Measurements from ENCODE around the gene IFNGR2. TPM values are rescaled to one million over a fixed set of nuclear protein-coding genes. Genes with fewer than 3 reads are reported as not detected.

The IFNGR2 gene, protein sequence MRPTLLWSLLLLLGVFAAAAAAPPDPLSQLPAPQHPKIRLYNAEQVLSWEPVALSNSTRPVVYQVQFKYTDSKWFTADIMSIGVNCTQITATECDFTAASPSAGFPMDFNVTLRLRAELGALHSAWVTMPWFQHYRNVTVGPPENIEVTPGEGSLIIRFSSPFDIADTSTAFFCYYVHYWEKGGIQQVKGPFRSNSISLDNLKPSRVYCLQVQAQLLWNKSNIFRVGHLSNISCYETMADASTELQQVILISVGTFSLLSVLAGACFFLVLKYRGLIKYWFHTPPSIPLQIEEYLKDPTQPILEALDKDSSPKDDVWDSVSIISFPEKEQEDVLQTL
- 38.9 and 40.5 TPM in 2 replicates for total RNA-seq
- long read RNA-seq, transcript IFNGR2-201 (7 exons, 2,221 nt): major isoform, 6 of 9 reads
- long read RNA-seq, partial matches to known transcripts: 2 of 9 reads
- long read RNA-seq, other reads (novel, unspliced or antisense): 1 of 9 reads

DNA sequence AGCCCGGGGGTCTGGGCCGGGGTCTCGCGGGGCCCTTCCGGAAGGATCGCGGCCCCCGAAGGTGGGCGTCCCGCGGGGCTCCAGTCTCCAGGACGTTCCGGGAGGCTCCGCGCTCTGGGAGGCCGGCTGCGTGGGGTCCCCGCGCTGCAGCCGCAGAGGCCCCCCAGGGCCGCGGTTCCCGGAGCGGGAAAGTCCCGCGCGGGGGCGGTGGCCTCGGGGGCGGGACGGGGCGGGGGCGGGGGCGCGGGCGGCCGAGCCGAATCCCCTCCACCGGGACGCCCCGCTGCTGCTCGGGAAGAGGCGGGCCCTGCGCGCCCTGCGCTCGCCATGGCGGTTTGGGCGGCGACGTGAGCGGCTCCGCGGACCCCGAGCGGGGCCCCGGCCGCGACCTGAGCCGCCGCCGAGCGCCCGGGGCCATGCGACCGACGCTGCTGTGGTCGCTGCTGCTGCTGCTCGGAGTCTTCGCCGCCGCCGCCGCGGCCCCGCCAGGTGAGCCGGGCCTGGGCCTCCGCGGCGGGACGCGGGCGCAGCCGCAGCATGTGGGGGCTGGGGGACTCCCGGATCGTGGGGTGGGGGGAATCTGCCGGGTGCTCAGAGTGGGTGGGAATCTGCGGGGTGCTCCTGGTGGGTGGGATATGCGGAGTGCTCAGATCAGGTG is at the start of gene IFNGR2:
Gene IFNGR2, plus strand, starts transcription at position 286 of the 658 bp plus-strand sequence. Its CDS starts 131 bp downstream, at position 417.
- peak within 1 kb of the TSS; percentile 66 for H3K27ac Mint-ChIP-seq (ENCODE audit: unreplicated experiment)
- peak within 1 kb of the TSS; percentile 89 for H3K4me3 Mint-ChIP-seq
- H3K36me3 Mint-ChIP-seq (ENCODE audit: low read depth): no peaks in the 10 kb centered on the region
- H3K4me1 Mint-ChIP-seq: peaks cover 24% of the 10 kb centered on the region
- H3K27me3 Mint-ChIP-seq (ENCODE audit: low read depth): peaks cover 3% of the 10 kb centered on the region
- H3K9me3 Mint-ChIP-seq: no peaks in the 10 kb centered on the region
- peak; percentile 18 for DNase-seq (ENCODE audit: low read depth, low spot score)
- TF ChIP-seq, protein P1, sequence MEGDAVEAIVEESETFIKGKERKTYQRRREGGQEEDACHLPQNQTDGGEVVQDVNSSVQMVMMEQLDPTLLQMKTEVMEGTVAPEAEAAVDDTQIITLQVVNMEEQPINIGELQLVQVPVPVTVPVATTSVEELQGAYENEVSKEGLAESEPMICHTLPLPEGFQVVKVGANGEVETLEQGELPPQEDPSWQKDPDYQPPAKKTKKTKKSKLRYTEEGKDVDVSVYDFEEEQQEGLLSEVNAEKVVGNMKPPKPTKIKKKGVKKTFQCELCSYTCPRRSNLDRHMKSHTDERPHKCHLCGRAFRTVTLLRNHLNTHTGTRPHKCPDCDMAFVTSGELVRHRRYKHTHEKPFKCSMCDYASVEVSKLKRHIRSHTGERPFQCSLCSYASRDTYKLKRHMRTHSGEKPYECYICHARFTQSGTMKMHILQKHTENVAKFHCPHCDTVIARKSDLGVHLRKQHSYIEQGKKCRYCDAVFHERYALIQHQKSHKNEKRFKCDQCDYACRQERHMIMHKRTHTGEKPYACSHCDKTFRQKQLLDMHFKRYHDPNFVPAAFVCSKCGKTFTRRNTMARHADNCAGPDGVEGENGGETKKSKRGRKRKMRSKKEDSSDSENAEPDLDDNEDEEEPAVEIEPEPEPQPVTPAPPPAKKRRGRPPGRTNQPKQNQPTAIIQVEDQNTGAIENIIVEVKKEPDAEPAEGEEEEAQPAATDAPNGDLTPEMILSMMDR (conservative IDR thresholded peaks at IDR 0.05): no peak

DNA sequence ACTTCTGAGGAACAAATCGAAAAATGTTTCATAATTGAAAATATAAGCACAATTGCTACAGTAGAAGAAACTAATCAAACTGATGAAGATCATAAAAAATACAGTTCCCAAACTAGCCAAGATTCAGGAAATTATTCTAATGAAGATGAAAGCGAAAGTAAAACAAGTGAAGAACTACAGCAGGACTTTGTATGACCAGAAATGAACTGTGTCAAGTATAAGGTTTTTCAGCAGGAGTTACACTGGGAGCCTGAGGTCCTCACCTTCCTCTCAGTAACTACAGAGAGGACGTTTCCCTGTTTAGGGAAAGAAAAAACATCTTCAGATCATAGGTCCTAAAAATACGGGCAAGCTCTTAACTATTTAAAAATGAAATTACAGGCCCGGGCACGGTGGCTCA is 47.9 kb upstream of the IFNGR2 start:
- H3K36me3 Mint-ChIP-seq (ENCODE audit: low read depth): peaks cover 8% of the 10 kb centered on the region
- no peak overlapping the region for H3K27ac Mint-ChIP-seq (ENCODE audit: unreplicated experiment)
- no peaks in the 10 kb centered on the region for H3K27me3 Mint-ChIP-seq (ENCODE audit: low read depth)
- H3K4me3 Mint-ChIP-seq: no peak overlapping the region
- no peaks in the 10 kb centered on the region for H3K9me3 Mint-ChIP-seq
- DNase-seq (ENCODE audit: low read depth, low spot score): no peak
- TF ChIP-seq, protein P1 (conservative IDR thresholded peaks at IDR 0.05): no peak
- no peaks in the 10 kb centered on the region for H3K4me1 Mint-ChIP-seq

DNA sequence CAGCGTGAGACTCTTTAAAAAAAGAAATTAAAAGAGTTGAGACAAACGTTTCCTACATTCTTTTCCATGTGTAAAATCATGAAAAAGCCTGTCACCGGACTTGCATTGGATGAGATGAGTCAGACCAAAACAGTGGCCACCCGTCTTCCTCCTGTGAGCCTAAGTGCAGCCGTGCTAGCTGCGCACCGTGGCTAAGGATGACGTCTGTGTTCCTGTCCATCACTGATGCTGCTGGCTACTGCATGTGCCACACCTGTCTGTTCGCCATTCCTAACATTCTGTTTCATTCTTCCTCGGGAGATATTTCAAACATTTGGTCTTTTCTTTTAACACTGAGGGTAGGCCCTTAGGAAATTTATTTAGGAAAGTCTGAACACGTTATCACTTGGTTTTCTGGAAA is 47.2 kb upstream of the IFNGR2 start:
- no peak for DNase-seq (ENCODE audit: low read depth, low spot score)
- peaks cover 8% of the 10 kb centered on the region for H3K36me3 Mint-ChIP-seq (ENCODE audit: low read depth)
- TF ChIP-seq, protein P1 (conservative IDR thresholded peaks at IDR 0.05): no peak
- no peak overlapping the region for H3K4me3 Mint-ChIP-seq
- H3K27ac Mint-ChIP-seq (ENCODE audit: unreplicated experiment): no peak overlapping the region
- peaks cover 5% of the 10 kb centered on the region for H3K4me1 Mint-ChIP-seq
- no peaks in the 10 kb centered on the region for H3K9me3 Mint-ChIP-seq
- peaks cover under 1% of the 10 kb centered on the region for H3K27me3 Mint-ChIP-seq (ENCODE audit: low read depth)

DNA sequence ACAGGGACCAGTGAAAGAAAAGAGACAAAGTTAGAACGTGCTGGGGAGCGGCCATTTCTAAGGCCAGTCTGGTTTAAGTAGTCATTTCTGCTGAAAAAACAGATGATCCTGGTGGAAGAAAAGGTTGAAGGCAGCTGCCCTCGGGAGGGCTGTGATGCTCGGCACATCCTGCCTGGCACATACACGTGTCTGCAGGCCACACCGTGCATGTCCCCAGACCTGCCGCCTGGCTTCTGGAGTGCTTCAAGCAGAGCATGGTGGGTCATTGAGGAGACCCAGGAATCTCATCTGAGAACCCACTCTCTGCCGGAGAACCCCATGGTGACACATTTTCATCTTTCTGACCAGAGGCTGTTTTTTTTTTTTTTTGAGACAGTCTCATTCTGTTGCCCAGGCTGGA is 46.0 kb upstream of the IFNGR2 start:
- Mint-ChIP-seq H3K36me3 (ENCODE audit: low read depth) (peaks cover 8% of the 10 kb centered on the region), H3K27me3 (ENCODE audit: low read depth) (peaks cover 9% of the 10 kb centered on the region)

DNA sequence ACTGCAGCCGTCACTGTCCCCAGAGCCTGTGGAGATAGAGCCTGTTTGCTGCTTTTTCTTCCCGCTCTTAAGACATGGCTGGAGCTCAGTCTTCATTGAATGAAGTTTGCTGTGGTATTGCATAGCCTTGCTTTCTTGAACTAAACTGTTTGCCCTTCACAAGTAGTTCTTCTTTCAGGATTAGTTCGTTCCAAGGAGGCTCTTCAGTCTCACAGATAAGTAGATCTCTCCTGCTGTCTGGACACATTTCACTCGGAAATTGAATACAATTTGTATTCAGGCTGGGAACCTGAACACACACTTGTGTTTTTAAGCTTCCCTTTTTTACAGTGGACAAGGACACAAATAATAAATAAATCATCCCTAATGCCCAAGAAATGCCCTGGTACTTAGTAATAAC is 43.8 kb upstream of the IFNGR2 start:
- peaks cover 8% of the 10 kb centered on the region for H3K36me3 Mint-ChIP-seq (ENCODE audit: low read depth)
- DNase-seq (ENCODE audit: low read depth, low spot score): no peak
- no peak overlapping the region for H3K27ac Mint-ChIP-seq (ENCODE audit: unreplicated experiment)
- H3K9me3 Mint-ChIP-seq: no peaks in the 10 kb centered on the region
- H3K27me3 Mint-ChIP-seq (ENCODE audit: low read depth): peaks cover 26% of the 10 kb centered on the region
- no peak overlapping the region for H3K4me3 Mint-ChIP-seq
- TF ChIP-seq, protein P1 (conservative IDR thresholded peaks at IDR 0.05): no peak
- H3K4me1 Mint-ChIP-seq: peaks cover 13% of the 10 kb centered on the region

More for the DNA sequence above, 46.0 kb upstream of the IFNGR2 start:
- Mint-ChIP-seq H3K4me3 (no peak overlapping the region), H3K9me3 (no peaks in the 10 kb centered on the region), H3K27ac (ENCODE audit: unreplicated experiment) (no peak overlapping the region), H3K4me1 (peaks cover 13% of the 10 kb centered on the region)
- DNase-seq (ENCODE audit: low read depth, low spot score): no peak
- TF ChIP-seq, protein P1 (conservative IDR thresholded peaks at IDR 0.05): no peak
